SK-N-MC (cell line): ENCODE data around the gene ZNF230.

Source experiments
- EZH2 ChIP-seq: fragments of 200-600 bp; sonication (generic); IDR thresholded peaks from one replicate; pipeline ENCODE4 v1.6.1; 2017; ENCODE audit warnings: antibody characterized with exemption
- FOXP2 ChIP-seq: optimal IDR thresholded peaks from 2 replicates; pipeline ENCODE3; 2011; ENCODE audit warnings: mild to moderate bottlenecking, moderate library complexity; ENCODE audit not compliant: insufficient read depth; ENCODE audit errors: extremely low read length, control extremely low read depth
- POLR2AphosphoS5 ChIP-seq: IDR thresholded peaks from 2 replicates; pipeline ENCODE4 v1.6.1; 2012; ENCODE audit warnings: mild to moderate bottlenecking, low read depth, low read length, borderline replicate concordance

GRCh38 chr19:44050740-44051649 lies 48.2 kb downstream of the ZNF230 start:
- TF ChIP-seq POLR2AphosphoS5 = no peak
- no peak for TF ChIP-seq EZH2
- no peak for TF ChIP-seq FOXP2
